Measurements from ENCODE around the gene KRT40. TPM values are rescaled to one million over a fixed set of nuclear protein-coding genes. Genes with fewer than 3 reads are reported as not detected.

KRT40 gene
- total and polyA plus RNA-seq, 4 donors = not detected

DNA sequence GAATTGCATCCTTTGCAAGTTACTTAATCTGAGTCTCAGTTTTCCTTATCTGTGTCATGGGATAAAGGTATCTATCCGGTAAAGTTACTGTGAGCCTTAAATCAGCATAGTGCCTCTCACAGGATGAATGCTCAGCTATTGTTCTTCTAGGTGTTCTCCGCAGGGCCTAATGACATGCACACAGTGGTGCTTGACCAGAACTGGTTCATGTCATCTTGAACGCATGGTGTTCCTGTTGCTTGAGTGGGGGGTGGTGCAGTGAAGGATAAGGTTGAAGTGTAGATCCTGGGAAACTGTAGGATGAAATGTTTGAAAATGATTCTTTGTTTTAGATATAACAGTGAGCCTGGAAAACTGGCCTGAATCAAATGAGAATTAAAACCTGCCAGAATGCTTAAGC, 4.0 kb downstream of the KRT40 start:
- Histone ChIP-seq H3K4me1 (ENCODE audit: control insufficient read depth in 4 of 4, insufficient read depth in 4 of 4, low read length in 3 of 4) (no peaks in the 10 kb centered on the region), H3K27me3 (ENCODE audit: control insufficient read depth in 4 of 4, insufficient read depth in 4 of 4, low read length in 3 of 4) (peaks cover 0 to 8% (median 0%) of the 10 kb centered on the region in 4 donors), H3K36me3 (ENCODE audit: control insufficient read depth in 4 of 4, insufficient read depth in 3 of 4, low read depth in 1 of 4, low read length in 3 of 4) (no peaks in the 10 kb centered on the region), H3K9me3 (ENCODE audit: control insufficient read depth in 4 of 4, low read length in 3 of 4) (no peaks in the 10 kb centered on the region), H3K9ac (ENCODE audit: low read depth in 1 of 2, low read length in 2 of 2) (no peak overlapping the region), H3K27ac (ENCODE audit: low read depth in 1 of 2, low read length in 2 of 2) (no peak overlapping the region), H3K4me3 (ENCODE audit: low read depth in 1 of 3, low read length in 3 of 3) (no peak overlapping the region)
- TF ChIP-seq, protein P1, sequence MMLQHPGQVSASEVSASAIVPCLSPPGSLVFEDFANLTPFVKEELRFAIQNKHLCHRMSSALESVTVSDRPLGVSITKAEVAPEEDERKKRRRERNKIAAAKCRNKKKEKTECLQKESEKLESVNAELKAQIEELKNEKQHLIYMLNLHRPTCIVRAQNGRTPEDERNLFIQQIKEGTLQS (IDR thresholded peaks at IDR 0.05) = no peak
- TF ChIP-seq TAF1 (conservative IDR thresholded peaks at IDR 0.05) = no peak
- no peak for TF ChIP-seq NR2F2 (IDR thresholded peaks at IDR 0.05)
- TF ChIP-seq YY1 (IDR thresholded peaks at IDR 0.05) = no peak
- no peak for TF ChIP-seq EGR1 (IDR thresholded peaks at IDR 0.05; ENCODE audit: low read depth in 2 of 2)
- no peak for TF ChIP-seq SP1 (IDR thresholded peaks at IDR 0.05)
- TF ChIP-seq HNF4G (IDR thresholded peaks at IDR 0.05) = no peak
- no peak for TF ChIP-seq RAD21 (IDR thresholded peaks at IDR 0.05)
- TF ChIP-seq FOXA2 (IDR thresholded peaks at IDR 0.05) = no peak
- no peak for TF ChIP-seq JUND (IDR thresholded peaks at IDR 0.05)
- TF ChIP-seq, protein P2, sequence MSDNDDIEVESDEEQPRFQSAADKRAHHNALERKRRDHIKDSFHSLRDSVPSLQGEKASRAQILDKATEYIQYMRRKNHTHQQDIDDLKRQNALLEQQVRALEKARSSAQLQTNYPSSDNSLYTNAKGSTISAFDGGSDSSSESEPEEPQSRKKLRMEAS (IDR thresholded peaks at IDR 0.05) = no peak
- TF ChIP-seq, protein P3, sequence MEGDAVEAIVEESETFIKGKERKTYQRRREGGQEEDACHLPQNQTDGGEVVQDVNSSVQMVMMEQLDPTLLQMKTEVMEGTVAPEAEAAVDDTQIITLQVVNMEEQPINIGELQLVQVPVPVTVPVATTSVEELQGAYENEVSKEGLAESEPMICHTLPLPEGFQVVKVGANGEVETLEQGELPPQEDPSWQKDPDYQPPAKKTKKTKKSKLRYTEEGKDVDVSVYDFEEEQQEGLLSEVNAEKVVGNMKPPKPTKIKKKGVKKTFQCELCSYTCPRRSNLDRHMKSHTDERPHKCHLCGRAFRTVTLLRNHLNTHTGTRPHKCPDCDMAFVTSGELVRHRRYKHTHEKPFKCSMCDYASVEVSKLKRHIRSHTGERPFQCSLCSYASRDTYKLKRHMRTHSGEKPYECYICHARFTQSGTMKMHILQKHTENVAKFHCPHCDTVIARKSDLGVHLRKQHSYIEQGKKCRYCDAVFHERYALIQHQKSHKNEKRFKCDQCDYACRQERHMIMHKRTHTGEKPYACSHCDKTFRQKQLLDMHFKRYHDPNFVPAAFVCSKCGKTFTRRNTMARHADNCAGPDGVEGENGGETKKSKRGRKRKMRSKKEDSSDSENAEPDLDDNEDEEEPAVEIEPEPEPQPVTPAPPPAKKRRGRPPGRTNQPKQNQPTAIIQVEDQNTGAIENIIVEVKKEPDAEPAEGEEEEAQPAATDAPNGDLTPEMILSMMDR (IDR thresholded peaks at IDR 0.05; ENCODE audit: low read depth, low read length, missing input control) = no peak
- TF ChIP-seq GABPA (IDR thresholded peaks at IDR 0.05 in 1 of 2, conservative IDR thresholded peaks at IDR 0.05 in 1 of 2) = no peak
- no peak for TF ChIP-seq FOXA1 (IDR thresholded peaks at IDR 0.05)
- TF ChIP-seq HNF4A (conservative IDR thresholded peaks at IDR 0.05) = no peak
- 87% methylated on average over 3 of the region's 3 CpGs for WGBS
- DNase-seq (ENCODE audit: low spot score) = no peak

DNA sequence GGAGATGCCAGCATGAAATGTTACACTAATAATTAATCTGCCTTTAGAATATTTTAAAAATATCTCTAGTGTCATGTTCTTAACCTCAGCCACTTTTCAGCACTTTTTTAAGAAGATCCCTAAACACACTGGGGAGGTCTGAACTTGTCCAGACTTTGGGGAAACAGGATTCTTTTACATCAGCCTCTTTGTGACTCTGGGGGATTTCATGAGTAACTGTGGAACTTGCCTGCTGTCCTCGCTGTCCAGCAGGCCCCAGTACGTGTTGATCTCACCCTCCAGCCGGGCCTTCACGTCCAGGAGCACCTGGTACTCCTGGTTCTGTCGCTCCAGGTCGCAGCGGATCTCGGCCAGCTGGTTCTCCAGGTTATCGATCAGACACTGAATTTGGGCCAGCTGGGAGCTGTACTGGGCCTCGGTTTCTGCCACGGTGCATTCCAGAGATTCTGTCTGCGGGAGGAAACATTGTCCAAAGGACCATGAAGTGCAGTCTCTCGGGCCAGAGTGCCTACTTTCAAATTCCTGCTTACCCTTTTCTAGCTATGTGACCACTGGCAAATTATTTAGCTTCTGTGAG, 5.5 kb downstream of the KRT40 start:
- TF ChIP-seq GABPA (IDR thresholded peaks at IDR 0.05 in 1 of 2, conservative IDR thresholded peaks at IDR 0.05 in 1 of 2) = no peak
- no peak for TF ChIP-seq JUND (IDR thresholded peaks at IDR 0.05)
- TF ChIP-seq, protein P3 (IDR thresholded peaks at IDR 0.05; ENCODE audit: low read depth, low read length, missing input control) = no peak
- TF ChIP-seq, protein P4, sequence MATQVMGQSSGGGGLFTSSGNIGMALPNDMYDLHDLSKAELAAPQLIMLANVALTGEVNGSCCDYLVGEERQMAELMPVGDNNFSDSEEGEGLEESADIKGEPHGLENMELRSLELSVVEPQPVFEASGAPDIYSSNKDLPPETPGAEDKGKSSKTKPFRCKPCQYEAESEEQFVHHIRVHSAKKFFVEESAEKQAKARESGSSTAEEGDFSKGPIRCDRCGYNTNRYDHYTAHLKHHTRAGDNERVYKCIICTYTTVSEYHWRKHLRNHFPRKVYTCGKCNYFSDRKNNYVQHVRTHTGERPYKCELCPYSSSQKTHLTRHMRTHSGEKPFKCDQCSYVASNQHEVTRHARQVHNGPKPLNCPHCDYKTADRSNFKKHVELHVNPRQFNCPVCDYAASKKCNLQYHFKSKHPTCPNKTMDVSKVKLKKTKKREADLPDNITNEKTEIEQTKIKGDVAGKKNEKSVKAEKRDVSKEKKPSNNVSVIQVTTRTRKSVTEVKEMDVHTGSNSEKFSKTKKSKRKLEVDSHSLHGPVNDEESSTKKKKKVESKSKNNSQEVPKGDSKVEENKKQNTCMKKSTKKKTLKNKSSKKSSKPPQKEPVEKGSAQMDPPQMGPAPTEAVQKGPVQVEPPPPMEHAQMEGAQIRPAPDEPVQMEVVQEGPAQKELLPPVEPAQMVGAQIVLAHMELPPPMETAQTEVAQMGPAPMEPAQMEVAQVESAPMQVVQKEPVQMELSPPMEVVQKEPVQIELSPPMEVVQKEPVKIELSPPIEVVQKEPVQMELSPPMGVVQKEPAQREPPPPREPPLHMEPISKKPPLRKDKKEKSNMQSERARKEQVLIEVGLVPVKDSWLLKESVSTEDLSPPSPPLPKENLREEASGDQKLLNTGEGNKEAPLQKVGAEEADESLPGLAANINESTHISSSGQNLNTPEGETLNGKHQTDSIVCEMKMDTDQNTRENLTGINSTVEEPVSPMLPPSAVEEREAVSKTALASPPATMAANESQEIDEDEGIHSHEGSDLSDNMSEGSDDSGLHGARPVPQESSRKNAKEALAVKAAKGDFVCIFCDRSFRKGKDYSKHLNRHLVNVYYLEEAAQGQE (IDR thresholded peaks at IDR 0.05) = no peak
- H3K27ac ChIP-seq (ENCODE audit: low read depth in 1 of 2, low read length in 2 of 2) = no peak overlapping the region
- H3K4me3 ChIP-seq (ENCODE audit: low read depth in 1 of 3, low read length in 3 of 3) = no peak overlapping the region
- WGBS = 89% methylated on average over 13 of the region's 13 CpGs
- H3K36me3 ChIP-seq (ENCODE audit: control insufficient read depth in 4 of 4, insufficient read depth in 3 of 4, low read depth in 1 of 4, low read length in 3 of 4) = no peaks in the 10 kb centered on the region
- no peak for DNase-seq (ENCODE audit: low spot score)
- peaks cover 0 to 8% (median 0%) of the 10 kb centered on the region in 4 donors for H3K27me3 ChIP-seq (ENCODE audit: control insufficient read depth in 4 of 4, insufficient read depth in 4 of 4, low read length in 3 of 4)
- no peak overlapping the region for H3K9ac ChIP-seq (ENCODE audit: low read depth in 1 of 2, low read length in 2 of 2)
- no peaks in the 10 kb centered on the region for H3K9me3 ChIP-seq (ENCODE audit: control insufficient read depth in 4 of 4, low read length in 3 of 4)
- H3K4me1 ChIP-seq (ENCODE audit: control insufficient read depth in 4 of 4, insufficient read depth in 4 of 4, low read length in 3 of 4) = no peaks in the 10 kb centered on the region

Measured in liver (tissue), 9 donors.